Duodenal mucosa (tissue), 2 donors: ENCODE data around the gene KDM6A.
"Not testable (repeated sequence)": the region's sequence is repeated elsewhere in the genome, so short reads cannot be mapped to it uniquely, and the experiment has no call there.

Experiments used
- H3K27ac ChIP-seq: one replicate; pipeline ENCODE4 v1.7.0; 2013; ENCODE audit warnings: low read depth, low read length
- H3K27me3 ChIP-seq, 2 donors: one replicate each; pipeline ENCODE4 v1.7.0; 2013; ENCODE audit warnings: low read length in 2 of 2, control low read depth in 1 of 2; ENCODE audit not compliant: insufficient read depth in 2 of 2, control insufficient read depth in 1 of 2
- H3K36me3 ChIP-seq, 2 donors: one replicate each; pipeline ENCODE4 v1.7.0; 2013; ENCODE audit warnings: low read length in 2 of 2, control low read depth in 1 of 2; ENCODE audit not compliant: insufficient read depth in 2 of 2, control insufficient read depth in 1 of 2
- H3K4me1 ChIP-seq, 2 donors: one replicate each; pipeline ENCODE4 v1.7.0; 2013; ENCODE audit warnings: low read length in 2 of 2, control low read depth in 1 of 2; ENCODE audit not compliant: insufficient read depth in 2 of 2, control insufficient read depth in 1 of 2
- H3K4me3 ChIP-seq, 2 donors: one replicate each; pipeline ENCODE4 v1.7.0; 2013; ENCODE audit warnings: low read length in 2 of 2, low read depth in 1 of 2
- H3K9ac ChIP-seq, 2 donors: one replicate each; pipeline ENCODE4 v1.7.0; 2013; ENCODE audit warnings: low read length in 2 of 2, low read depth in 1 of 2
- H3K9me3 ChIP-seq, 2 donors: one replicate each; pipeline ENCODE4 v1.7.0; 2013; ENCODE audit warnings: low read length in 2 of 2, control low read depth in 1 of 2; ENCODE audit not compliant: control insufficient read depth in 1 of 2

The KDM6A gene

GRCh38 chrX:45056428-45057145 is 183.6 kb downstream of the KDM6A start:
- Histone ChIP-seq H3K4me1 (no peaks in the 10 kb centered on the region), H3K27me3 (no peaks in the 10 kb centered on the region), H3K9ac (no peak overlapping the region), H3K4me3 (no peak overlapping the region), H3K36me3 (peaks cover 0 to 3% of the 10 kb centered on the region in 2 donors), H3K9me3 (no peaks in the 10 kb centered on the region), H3K27ac (no peak overlapping the region)

DNA sequence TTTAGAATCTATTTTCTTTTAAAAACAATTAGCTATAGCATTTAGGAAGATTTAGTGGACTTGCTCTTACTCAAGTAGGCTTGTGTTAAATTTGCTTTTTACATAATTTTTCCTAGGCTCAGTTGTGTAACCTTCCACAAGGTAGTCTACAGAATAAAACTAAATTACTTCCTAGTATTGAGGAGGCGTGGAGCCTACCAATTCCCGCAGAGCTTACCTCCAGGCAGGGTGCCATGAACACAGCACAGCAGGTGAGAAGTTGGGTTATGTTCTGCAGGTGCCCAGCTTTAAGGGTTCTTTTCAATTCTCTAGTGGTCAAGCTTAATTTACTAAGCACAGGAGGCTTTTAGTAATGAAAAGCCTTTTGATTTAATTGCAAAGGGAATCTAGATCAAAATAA is 186.9 kb downstream of the KDM6A start:
- not testable (repeated sequence) for H3K27ac ChIP-seq, H3K27me3 ChIP-seq, H3K9me3 ChIP-seq, H3K9ac ChIP-seq, H3K4me3 ChIP-seq, H3K4me1 ChIP-seq
- peaks cover 13 to 16% of the 10 kb centered on the region in 2 donors for H3K36me3 ChIP-seq

GRCh38 chrX:45063319-45064095 is 190.5 kb downstream of the KDM6A start:
- no peaks in the 10 kb centered on the region for H3K9me3 ChIP-seq
- no peak overlapping the region for H3K9ac ChIP-seq
- no peaks in the 10 kb centered on the region for H3K27me3 ChIP-seq
- H3K4me3 ChIP-seq, result no peak overlapping the region
- no peaks in the 10 kb centered on the region for H3K4me1 ChIP-seq
- H3K36me3 ChIP-seq, result peaks cover 15 to 21% of the 10 kb centered on the region in 2 donors
- H3K27ac ChIP-seq, result no peak overlapping the region

DNA sequence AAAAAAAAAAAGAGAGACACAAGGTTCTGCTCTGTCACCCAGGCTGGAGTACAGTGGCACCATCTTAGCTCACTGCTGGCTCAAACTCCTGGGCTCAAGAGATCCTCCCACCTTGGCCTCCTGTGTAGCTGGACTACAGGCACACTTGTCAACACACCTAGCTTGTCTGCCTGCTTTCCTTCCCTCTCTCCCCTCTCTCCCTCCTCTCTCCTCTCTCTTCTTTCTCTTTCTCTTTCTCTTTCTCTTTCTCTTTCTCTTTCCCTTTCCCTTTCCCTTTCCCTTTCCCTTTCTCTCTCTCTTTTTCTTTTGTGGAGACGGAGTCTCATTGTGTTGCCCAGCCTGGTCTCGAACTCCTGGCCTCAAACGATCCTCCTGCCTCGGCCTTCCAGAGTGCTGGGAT is 195.6 kb downstream of the KDM6A start:
- H3K4me1 ChIP-seq, result no peaks in the 10 kb centered on the region
- H3K27ac ChIP-seq, result no peak overlapping the region
- no peak overlapping the region for H3K9ac ChIP-seq
- H3K4me3 ChIP-seq, result no peak overlapping the region
- H3K27me3 ChIP-seq, result no peaks in the 10 kb centered on the region
- H3K36me3 ChIP-seq, result peaks cover 19 to 23% of the 10 kb centered on the region in 2 donors
- no peaks in the 10 kb centered on the region for H3K9me3 ChIP-seq

- Histone ChIP-seq H3K27ac (no peak overlapping the region), H3K27me3 (no peaks in the 10 kb centered on the region)
Observed at GRCh38 chrX:45070116-45071007, 197.4 kb downstream of the KDM6A start.

DNA sequence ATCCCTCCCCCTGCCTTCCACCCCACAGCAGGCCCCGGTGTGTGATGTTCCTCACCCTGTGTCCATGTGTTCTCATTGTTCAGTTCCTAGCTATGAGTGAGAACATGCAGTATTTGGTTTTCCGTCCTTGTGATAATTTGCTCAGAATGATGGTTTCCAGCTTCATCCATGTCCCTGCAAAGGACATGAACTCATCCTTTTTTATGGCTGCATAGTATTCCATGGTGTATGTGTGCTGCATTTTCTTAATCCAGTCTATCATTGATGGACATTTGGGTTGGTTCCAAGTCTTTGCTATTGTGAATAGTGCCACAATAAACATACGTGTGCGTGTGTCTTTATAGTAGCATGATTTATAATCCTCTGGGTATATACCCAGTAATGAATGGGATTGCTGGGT is 200.0 kb downstream of the KDM6A start:
- not testable (repeated sequence) for H3K4me3 ChIP-seq, H3K27me3 ChIP-seq, H3K27ac ChIP-seq, H3K9me3 ChIP-seq, H3K9ac ChIP-seq, H3K36me3 ChIP-seq, H3K4me1 ChIP-seq

More at GRCh38 chrX:45070116-45071007, 197.4 kb downstream of the KDM6A start:
- H3K9me3 ChIP-seq, result no peaks in the 10 kb centered on the region
- no peak overlapping the region for H3K4me3 ChIP-seq
- H3K4me1 ChIP-seq, result no peaks in the 10 kb centered on the region
- no peak overlapping the region for H3K9ac ChIP-seq
- peaks cover 9 to 14% of the 10 kb centered on the region in 2 donors for H3K36me3 ChIP-seq

- Histone ChIP-seq H3K27me3 (no peaks in the 10 kb centered on the region), H3K4me3 (no peak overlapping the region), H3K27ac (no peak overlapping the region), H3K9ac (no peak overlapping the region), H3K4me1 (no peaks in the 10 kb centered on the region), H3K9me3 (no peaks in the 10 kb centered on the region), H3K36me3 (peaks cover 0 to 4% of the 10 kb centered on the region in 2 donors)
Observed at GRCh38 chrX:45077748-45078424, 204.9 kb downstream of the KDM6A start.

- Histone ChIP-seq H3K4me3 (no peak overlapping the region), H3K27me3 (no peaks in the 10 kb centered on the region), H3K9ac (no peak overlapping the region), H3K36me3 (peaks cover 5 to 23% of the 10 kb centered on the region in 2 donors), H3K27ac (no peak overlapping the region), H3K4me1 (no peaks in the 10 kb centered on the region), H3K9me3 (no peaks in the 10 kb centered on the region)
Observed at GRCh38 chrX:45083314-45083713, 210.3 kb downstream of the KDM6A start.

GRCh38 chrX:45110494-45110893 is 237.5 kb downstream of the KDM6A start:
- Histone ChIP-seq H3K4me3 (no peak overlapping the region), H3K36me3 (peaks cover 8 to 9% of the 10 kb centered on the region in 2 donors), H3K4me1 (no peaks in the 10 kb centered on the region), H3K27ac (no peak overlapping the region), H3K27me3 (no peaks in the 10 kb centered on the region), H3K9me3 (no peaks in the 10 kb centered on the region), H3K9ac (no peak overlapping the region)
